IPS-NIHi11 (cell line): ENCODE data around the gene KCNJ16.

Experiments used
- DNase-seq: peaks from one replicate; pipeline ENCODE4 v3.0.0; 2012; ENCODE audit warnings: mixed read lengths, low spot score

Gene KCNJ16

DNA sequence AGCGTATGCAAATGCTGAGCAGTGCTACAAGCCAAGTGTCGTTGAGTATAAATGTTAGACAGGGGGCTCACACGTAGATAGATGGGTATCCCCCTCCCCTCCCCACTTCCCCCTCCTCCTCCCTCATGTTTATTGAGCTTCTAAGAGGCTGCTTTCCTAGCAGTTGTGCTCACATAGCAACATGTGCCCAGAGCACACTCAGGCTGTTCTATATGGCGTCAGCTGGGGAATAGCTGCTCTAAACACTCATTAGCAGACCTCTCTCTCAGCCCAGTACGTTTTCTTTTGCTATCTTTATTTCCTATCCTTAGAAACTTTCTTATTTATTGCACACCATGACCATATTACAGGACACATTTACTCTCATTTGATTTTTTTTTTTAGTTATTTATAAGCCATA, 96.1 kb downstream of the KCNJ16 start:
- no peak for DNase-seq

DNA sequence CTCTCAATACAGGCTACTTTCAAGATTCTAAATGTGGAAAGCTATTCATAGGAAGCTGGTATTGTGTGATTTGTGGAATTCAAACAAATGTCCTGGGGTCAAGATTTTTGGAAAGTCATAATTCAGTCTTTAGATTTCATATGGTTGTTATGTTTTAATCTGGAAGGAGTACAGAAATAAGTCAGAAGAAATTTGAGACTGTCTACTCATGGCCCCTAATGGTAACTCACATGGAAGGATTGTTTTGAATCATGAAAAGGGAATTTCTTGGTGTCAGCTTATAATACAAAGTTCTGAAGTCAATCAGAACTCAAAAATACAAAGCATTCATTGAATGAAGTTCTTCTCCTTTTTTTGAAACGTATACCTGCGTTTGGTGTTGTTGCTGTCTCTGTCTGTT, 97.4 kb downstream of the KCNJ16 start:
- no peak for DNase-seq

DNA sequence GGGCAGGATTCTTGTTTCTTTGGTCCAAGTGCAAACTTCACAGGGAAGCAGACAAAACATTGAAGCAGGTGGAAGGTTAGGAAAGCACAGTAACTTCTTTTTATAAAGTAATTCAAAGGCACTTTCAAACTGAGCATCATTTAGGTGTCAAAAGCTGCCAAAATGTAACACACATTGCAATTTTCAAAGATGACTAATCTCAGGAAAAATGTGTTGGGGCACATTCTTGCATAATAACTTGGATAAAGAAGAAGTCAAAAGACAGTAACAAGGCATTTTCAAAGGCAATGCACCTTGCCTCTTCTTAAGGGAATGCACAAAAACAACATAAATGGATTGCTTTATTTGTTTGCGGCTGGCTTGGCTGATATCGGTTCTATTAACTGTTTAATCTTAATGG, 97.9 kb downstream of the KCNJ16 start:
- no peak for DNase-seq

DNA sequence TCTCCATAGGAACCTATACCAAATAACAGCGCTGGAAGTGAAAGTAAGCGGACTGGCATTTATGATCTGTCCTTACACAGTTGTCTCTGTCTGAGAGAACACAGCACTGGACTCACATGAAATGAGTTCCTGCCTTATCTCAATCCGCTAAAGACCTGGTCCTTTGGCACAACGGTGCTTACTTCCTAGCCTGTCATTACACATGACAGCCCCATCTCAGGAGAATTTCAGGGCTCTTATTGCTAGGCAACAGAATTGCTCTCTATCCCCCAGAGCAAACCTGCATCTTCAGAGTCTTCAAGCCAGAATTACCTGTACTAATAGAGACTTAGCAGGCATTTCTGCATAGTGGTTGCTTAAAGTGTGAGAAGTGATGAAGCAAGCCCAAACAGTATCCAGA, 98.7 kb downstream of the KCNJ16 start:
- DNase-seq: no peak

DNA sequence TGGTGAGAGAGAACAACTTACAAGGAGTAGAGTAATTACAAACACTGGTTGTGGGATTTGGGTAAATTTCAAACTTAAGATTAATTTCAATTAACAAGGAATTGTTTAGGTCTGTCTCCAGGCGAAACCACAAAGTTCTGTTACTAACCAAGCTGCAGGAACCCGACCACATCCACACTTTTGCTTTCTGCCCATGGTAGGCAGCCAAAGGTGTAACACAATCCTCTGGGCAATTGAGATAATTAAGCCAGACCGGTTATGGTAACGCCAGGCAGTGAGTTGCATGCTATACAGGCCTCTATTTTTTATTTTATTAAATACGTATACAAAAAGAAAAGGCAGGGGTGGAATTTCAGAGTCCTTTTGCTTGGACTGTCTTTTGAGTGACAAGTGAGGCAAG, 106.4 kb downstream of the KCNJ16 start:
- DNase-seq: no peak

DNA sequence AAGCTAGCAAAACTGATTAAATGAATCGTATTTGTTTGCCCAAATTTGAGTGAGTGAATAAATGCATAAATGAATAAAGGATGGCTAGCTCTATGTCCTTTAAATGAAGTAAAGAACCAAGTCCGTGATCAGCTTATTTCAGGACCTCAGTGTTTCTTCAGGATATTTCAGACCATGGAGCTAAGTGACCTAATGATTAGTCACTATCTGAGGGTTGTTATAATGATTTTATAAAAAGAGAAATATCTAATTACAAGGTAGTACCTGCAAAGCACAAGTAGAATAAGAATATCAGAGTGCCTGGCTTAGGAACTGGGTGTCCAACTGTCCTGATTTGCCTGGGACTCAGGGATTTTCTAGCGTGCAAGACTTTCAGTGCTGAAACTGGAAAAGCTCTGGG, 106.8 kb downstream of the KCNJ16 start:
- DNase-seq: no peak

DNA sequence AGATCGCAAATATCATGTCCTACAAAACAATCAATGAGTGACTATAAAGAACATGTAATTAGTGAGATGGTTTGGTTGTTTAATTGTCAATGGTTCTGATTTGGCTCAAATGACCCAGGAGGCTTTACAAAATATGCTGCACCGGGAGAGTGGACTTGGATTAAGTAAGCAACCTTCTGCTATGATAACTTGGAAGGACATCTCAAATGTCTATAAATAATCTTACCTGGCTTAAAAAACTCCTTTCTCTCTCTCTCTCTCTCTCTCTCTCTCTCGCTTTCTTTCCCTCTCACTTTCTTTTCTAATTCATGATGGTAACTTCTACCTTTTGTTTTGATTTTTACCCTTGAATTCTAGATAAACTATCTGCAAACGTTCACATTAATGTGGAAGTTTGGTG, 108.5 kb downstream of the KCNJ16 start:
- DNase-seq: no peak

DNA sequence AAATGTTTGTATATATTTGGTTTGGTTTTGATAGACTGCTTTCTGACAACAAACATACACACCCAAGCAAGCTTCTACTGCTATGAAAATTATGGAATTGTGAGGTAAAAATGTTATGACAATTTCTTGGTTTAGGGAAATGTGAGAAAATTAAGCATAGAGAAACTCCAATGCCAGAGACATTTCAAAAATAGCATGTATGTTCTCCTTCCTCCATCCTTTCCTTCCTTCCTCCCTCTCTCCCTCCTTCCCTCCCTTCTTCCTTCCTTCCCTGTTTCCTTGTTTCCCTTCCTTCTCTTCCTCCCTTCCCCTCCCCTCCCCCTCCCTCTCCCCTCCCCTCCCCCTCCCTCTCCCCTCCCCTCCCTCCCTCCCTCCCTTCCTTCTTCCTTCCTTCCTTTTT, 109.2 kb downstream of the KCNJ16 start:
- DNase-seq: no peak

DNA sequence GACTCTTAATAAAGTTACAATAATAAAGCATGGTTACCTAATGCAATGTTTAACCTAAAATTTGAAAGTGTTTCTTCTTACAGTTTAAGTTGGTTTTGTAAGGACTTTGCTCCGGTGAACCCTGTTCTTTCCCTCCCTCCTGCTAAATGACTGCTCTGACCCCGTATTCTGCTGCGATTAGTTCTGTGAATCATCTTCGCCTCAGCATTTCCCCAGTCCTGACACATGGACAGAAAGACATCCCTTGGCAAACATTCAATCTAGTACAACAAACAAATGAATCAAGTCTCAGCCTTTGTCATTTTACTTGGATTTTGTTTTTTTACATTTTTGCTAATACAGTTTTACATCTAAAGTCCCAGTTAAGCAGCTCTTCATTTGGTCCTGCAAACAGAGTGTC, 109.7 kb downstream of the KCNJ16 start:
- no peak for DNase-seq
